Kidney epithelial cell (primary cell): Measurements from ENCODE around the gene HPCAL1. TPM values are rescaled to one million over a fixed set of nuclear protein-coding genes. Genes with fewer than 3 reads are reported as not detected.

Experiments used
- DNase-seq: peaks from one replicate; pipeline ENCODE4 v3.0.0-alpha.2; 2010; ENCODE audit warnings: low read depth
- H3K27me3 ChIP-seq: 2 replicates; pipeline ENCODE4 v1.6.0; 2011; ENCODE audit warnings: low read length; ENCODE audit not compliant: control insufficient read depth, insufficient read depth
- H3K36me3 ChIP-seq: 2 replicates; pipeline ENCODE4 v1.5.1; 2011; ENCODE audit warnings: low read length; ENCODE audit not compliant: control insufficient read depth, insufficient read depth
- H3K4me3 ChIP-seq: 2 replicates; pipeline ENCODE4 v1.5.1; 2011; ENCODE audit warnings: low read depth, mild to moderate bottlenecking, control low read depth, low read length
- total RNA-seq: library from RNA; depleted of rRNA; stranded (reverse); fragments of >200 nt; gene quantifications from 2 replicates; pipeline ENCODE4 v1.2.3, GENCODE V29; 2015
- TF ChIP-seq, protein P1 (sequence below): IDR thresholded peaks from 2 replicates; pipeline ENCODE4 v1.5.1; 2011; ENCODE audit warnings: mild to moderate bottlenecking, moderate library complexity, low read length, control low read depth, inconsistent platforms; ENCODE audit not compliant: insufficient read depth, poor library complexity, severe bottlenecking

The HPCAL1 gene
- total RNA-seq, 1 donor from 2014 or later: 33.7 TPM

DNA sequence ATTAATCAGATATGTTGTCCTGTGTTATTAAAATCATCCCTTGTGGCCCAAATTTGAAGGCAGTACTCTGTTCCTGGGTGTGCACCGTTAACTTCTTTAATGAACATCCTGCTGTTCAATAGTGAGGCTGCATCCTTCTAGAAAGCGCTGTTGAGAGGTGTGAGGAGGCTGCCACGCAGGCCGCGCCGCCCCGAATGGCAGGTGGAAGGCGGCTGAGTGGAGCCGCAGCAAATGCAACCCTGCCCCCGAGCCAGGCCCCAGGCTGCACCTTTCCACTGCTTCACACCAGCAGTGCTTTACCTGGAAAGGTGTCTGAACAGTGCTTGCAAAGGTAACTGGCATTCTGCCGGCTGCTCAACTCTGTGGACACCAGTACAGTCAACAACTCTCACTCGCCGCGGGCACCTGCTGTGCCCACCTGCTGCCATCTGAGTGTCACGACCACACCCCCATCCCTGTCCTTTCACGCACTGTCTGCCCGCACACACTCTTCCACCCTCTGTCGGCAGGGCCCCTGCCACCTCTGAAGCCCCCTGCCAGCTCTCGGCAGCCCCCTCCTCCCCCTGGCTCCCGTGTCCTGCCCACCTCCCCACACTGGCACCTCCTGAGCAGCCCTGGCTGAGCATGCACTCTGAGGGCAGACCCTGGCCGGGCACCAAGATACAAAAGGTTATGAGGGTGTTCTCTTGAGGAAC, 74.5 kb downstream of the HPCAL1 start:
- Histone ChIP-seq H3K27me3 (no peaks in the 10 kb centered on the region), H3K4me3 (no peak overlapping the region), H3K36me3 (no peaks in the 10 kb centered on the region)
- TF ChIP-seq, protein P1, sequence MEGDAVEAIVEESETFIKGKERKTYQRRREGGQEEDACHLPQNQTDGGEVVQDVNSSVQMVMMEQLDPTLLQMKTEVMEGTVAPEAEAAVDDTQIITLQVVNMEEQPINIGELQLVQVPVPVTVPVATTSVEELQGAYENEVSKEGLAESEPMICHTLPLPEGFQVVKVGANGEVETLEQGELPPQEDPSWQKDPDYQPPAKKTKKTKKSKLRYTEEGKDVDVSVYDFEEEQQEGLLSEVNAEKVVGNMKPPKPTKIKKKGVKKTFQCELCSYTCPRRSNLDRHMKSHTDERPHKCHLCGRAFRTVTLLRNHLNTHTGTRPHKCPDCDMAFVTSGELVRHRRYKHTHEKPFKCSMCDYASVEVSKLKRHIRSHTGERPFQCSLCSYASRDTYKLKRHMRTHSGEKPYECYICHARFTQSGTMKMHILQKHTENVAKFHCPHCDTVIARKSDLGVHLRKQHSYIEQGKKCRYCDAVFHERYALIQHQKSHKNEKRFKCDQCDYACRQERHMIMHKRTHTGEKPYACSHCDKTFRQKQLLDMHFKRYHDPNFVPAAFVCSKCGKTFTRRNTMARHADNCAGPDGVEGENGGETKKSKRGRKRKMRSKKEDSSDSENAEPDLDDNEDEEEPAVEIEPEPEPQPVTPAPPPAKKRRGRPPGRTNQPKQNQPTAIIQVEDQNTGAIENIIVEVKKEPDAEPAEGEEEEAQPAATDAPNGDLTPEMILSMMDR: no peak
- no peak for DNase-seq

DNA sequence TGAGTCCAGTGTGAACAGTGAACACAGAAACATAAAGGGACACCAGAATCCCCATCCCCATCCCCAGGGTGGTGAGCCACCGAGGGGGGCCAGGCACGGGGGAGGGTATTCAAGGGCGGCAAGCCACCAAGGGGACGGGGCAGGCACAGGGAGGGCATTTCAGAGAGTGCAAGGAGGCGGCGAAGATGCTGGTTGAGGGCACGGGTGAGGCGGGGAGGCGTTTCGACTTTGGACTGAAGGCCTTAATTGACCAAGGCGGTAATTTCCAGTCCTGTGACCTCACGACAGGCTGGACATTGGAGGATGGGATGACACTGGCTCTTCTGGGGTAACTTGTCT, 75.0 kb downstream of the HPCAL1 start:
- Histone ChIP-seq H3K27me3 (no peaks in the 10 kb centered on the region), H3K36me3 (no peaks in the 10 kb centered on the region), H3K4me3 (no peak overlapping the region)
- no peak for DNase-seq
- TF ChIP-seq, protein P1: no peak

DNA sequence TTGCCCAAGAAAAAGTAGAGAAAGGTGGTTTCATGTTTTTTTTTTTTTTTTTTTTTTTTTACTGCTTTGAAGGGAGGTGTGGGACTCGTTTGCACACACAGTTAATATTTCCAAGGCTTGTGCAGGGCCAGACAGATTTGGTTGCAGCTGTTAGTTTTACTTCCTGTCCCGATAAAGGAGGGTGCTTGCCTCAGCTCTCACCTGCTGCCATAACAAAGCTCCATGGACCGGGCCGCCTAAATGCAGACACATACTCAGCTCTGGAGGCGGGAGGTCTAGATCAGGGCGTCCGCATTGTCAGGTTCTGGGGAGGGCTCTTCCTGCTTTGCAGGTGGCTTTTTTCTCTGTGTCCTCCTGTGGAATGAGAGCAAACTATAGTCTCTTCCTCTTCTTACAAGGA, 75.5 kb downstream of the HPCAL1 start:
- Histone ChIP-seq H3K4me3 (no peak overlapping the region), H3K27me3 (no peaks in the 10 kb centered on the region), H3K36me3 (no peaks in the 10 kb centered on the region)
- TF ChIP-seq, protein P1: no peak
- DNase-seq: no peak

DNA sequence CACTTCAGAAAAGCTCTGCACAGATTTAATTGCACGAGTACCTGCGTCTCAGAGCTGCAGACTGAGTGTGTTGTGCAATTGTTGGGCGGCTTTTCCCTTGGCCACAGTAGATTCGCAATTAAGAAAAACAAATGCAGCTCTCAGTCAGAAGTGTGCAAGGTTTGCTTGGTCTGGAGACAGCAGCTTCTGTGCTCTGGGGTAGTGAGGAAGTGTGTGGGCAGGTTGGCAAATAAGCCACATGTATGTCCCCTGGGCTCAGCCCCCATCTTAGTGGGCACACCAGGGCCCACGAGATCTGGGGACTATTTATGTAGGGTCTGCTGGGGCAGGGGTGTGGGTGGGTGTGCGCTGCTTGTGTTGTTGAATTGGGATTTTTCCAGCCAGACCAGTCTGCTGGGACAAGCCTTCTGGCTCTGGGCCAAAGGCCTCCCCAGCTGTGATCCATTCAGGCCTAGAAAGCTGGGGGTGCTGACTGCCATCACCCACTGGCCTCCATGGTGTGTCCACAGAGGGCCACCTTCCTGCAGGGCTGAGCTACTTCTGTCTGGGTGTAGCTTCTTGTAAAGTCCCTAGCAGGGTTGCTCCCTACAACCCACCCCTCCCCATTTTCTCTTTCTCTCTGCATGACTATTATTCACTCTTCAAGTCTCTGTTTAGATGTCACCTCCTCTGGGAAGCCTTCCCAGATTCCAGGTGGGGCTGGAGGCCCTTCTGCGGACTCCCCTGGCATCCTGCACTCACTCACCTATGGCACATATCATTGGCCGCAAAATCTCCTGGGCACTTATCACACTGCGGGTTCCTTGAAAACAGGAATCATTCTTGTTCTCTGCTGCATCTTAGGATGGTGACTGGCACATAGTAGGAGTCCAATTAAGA, 77.6 kb downstream of the HPCAL1 start:
- no peak for DNase-seq
- no peak overlapping the region for H3K4me3 ChIP-seq
- TF ChIP-seq, protein P1: no peak
- no peaks in the 10 kb centered on the region for H3K27me3 ChIP-seq
- H3K36me3 ChIP-seq: no peaks in the 10 kb centered on the region

DNA sequence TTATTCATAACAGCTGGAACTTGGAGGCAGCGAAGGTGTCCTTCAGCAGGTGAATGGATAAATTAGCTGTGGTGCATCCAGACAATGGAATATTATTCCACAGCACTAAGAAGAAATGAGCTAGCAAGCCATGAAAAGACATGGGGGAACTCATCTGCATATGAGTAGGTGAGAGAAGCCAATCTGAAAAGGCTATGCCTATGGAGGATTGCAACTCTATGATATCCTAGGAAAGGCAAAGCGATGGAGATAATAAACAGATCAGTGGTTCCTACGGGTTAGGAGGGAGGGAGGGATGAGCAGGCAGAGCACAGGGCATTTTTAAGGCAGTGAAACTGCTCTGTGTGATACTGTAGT, 79.3 kb downstream of the HPCAL1 start:
- no peak for DNase-seq
- Histone ChIP-seq H3K4me3 (no peak overlapping the region), H3K36me3 (no peaks in the 10 kb centered on the region), H3K27me3 (no peaks in the 10 kb centered on the region)
- TF ChIP-seq, protein P1: no peak
